GM12878 (cell line): ENCODE data around the gene MTRF1L. TPM values are rescaled to one million over a fixed set of nuclear protein-coding genes. Genes with fewer than 3 reads are reported as not detected.

Experiments used
- ATAC-seq: fragments of 200-7000 bp; cut with Tn5 transposase; 3 replicates; pipeline ENCODE4 v1.9.1; 2020; ENCODE audit warnings: mild to moderate bottlenecking, moderate library complexity
- BruUV-seq: library from RNA; stranded (reverse); fragments of 400-500 nt; replicated peaks from 2 replicates; lab custom pipeline; 2021; lab: Mats Ljungman, UMichigan
- CTCF ChIA-PET: fragments of 300-600 bp; sonication (Branson Sonifier 250); formaldehyde crosslinking; extraction: SDS; loops from one replicate; lab custom pipeline; 2021; ENCODE audit warnings: inconsistent platforms; lab: Yijun Ruan, JAX
- POLR2A ChIA-PET: fragments of 350-600 bp; formaldehyde crosslinking; extraction: SDS; loops from one replicate; lab custom pipeline; 2021; ENCODE audit warnings: inconsistent platforms; lab: Charles Lee
- RAD21 ChIA-PET: fragments of 300-600 bp; sonication (Branson Sonifier 250); formaldehyde crosslinking; loops from one replicate; lab custom pipeline; 2023; ENCODE audit warnings: antibody characterized with exemption; ENCODE audit not compliant: unreplicated experiment; lab: Charles Lee
- SMC1A ChIA-PET: fragments of 300-600 bp; sonication (Branson Sonifier 250); formaldehyde crosslinking; loops from one replicate; lab custom pipeline; 2023; ENCODE audit not compliant: unreplicated experiment, uncharacterized antibody; lab: Charles Lee
- DNase-seq: peaks from one replicate; pipeline ENCODE4 v3.0.0-alpha.2; 2011; ENCODE audit warnings: low read depth, low spot score
- FAIRE-seq: peaks from 3 replicates; lab custom pipeline; 2011; peaks lifted over from hg19 to GRCh38; lab: Jason Lieb, UNC
- H2AFZ ChIP-seq: 2 replicates; pipeline ENCODE4 v1.6.0; 2011; ENCODE audit warnings: low read depth, low read length, control low read depth; ENCODE audit not compliant: control insufficient read depth
- H3K27ac ChIP-seq: 2 replicates; pipeline ENCODE4 v1.5.1; 2011; ENCODE audit warnings: control low read depth; ENCODE audit not compliant: control insufficient read depth, insufficient read depth
- H3K27me3 ChIP-seq, 2 experiments: replicated peaks in 1 of 2; 2 replicates each; pipeline versions ENCODE4 v1.6.0 to v1.6.1; 2011; ENCODE audit warnings: low read length in 1 of 2; ENCODE audit not compliant: control insufficient read depth in 2 of 2, insufficient read depth in 2 of 2
- H3K36me3 ChIP-seq, 2 experiments: 2 replicates each; pipeline ENCODE4 v1.5.1; 2011; ENCODE audit warnings: low read length in 1 of 2; ENCODE audit not compliant: control insufficient read depth in 2 of 2, insufficient read depth in 2 of 2
- H3K4me1 ChIP-seq: 2 replicates; pipeline ENCODE4 v1.6.1; 2011; ENCODE audit warnings: mild to moderate bottlenecking, low read length, moderate library complexity, mixed read lengths; ENCODE audit not compliant: control insufficient read depth, insufficient read depth
- H3K4me2 ChIP-seq: 2 replicates; pipeline ENCODE4 v1.6.0; 2011; ENCODE audit warnings: control low read depth; ENCODE audit not compliant: control insufficient read depth, insufficient read depth
- H3K4me3 ChIP-seq: fragments of 200-600 bp; sonication (generic); 2 replicates; pipeline ENCODE4 v1.5.1; 2016
- H3K79me2 ChIP-seq: 2 replicates; pipeline ENCODE4 v1.6.0; 2011; ENCODE audit warnings: low read length; ENCODE audit not compliant: control insufficient read depth, insufficient read depth
- H3K9ac ChIP-seq: 2 replicates; pipeline ENCODE4 v1.8.0; 2011; ENCODE audit warnings: low read length, control low read depth, mixed read lengths; ENCODE audit not compliant: control insufficient read depth, insufficient read depth
- H3K9me3 ChIP-seq: replicated peaks from 3 replicates; pipeline ENCODE4 v1.5.1; 2011; ENCODE audit warnings: mild to moderate bottlenecking, low read length; ENCODE audit not compliant: control insufficient read depth, insufficient read depth
- H4K20me1 ChIP-seq: 2 replicates; pipeline ENCODE4 v1.6.0; 2011; ENCODE audit not compliant: control insufficient read depth, insufficient read depth
- CEBPZ ChIP-seq: fragments of 150-350 bp; IDR thresholded peaks from 2 replicates; pipeline ENCODE4 v1.6.1; 2016; ENCODE audit warnings: low read depth, low read length
- EED ChIP-seq: sonication (generic); IDR thresholded peaks from 2 replicates; pipeline ENCODE4 v1.6.1; 2016; ENCODE audit warnings: antibody characterized with exemption, low read depth
- FOXK2 ChIP-seq: fragments of 450-650 bp; IDR thresholded peaks from 2 replicates; pipeline ENCODE4 v1.6.1; 2017; ENCODE audit warnings: mild to moderate bottlenecking, moderate library complexity
- FOXM1 ChIP-seq: IDR thresholded peaks from 2 replicates; pipeline ENCODE4 v1.6.1; 2012; ENCODE audit warnings: low read depth, mild to moderate bottlenecking, inconsistent platforms, low read length, moderate library complexity
- IKZF1 ChIP-seq: fragments of 450-650 bp; conservative IDR thresholded peaks from 2 replicates; pipeline ENCODE4 v1.6.1; 2017; ENCODE audit warnings: antibody characterized with exemption, mild to moderate bottlenecking
- MEF2A ChIP-seq: IDR thresholded peaks from 2 replicates; pipeline ENCODE4 v1.6.1; 2011; ENCODE audit warnings: low read depth, mild to moderate bottlenecking, low read length, moderate library complexity; ENCODE audit not compliant: insufficient read depth
- NFXL1 ChIP-seq: fragments of 450-650 bp; IDR thresholded peaks from 2 replicates; pipeline ENCODE4 v1.6.1; 2017; ENCODE audit warnings: antibody characterized with exemption, mild to moderate bottlenecking, borderline replicate concordance
- NR2F1 ChIP-seq: fragments of 450-650 bp; conservative IDR thresholded peaks from 2 replicates; pipeline ENCODE4 v1.6.1; 2017; ENCODE audit warnings: mild to moderate bottlenecking
- POLR2A ChIP-seq: IDR thresholded peaks from 2 replicates; pipeline ENCODE4 v1.6.1; 2011; ENCODE audit warnings: low read depth, mild to moderate bottlenecking, low read length
- RAD51 ChIP-seq: fragments of 450-650 bp; IDR thresholded peaks from 2 replicates; pipeline ENCODE4 v1.6.1; 2016; ENCODE audit warnings: moderate library complexity, mild to moderate bottlenecking, inconsistent platforms
- RBBP5 ChIP-seq: fragments of 200-600 bp; sonication (generic); conservative IDR thresholded peaks from 2 replicates; pipeline ENCODE4 v1.6.1; 2016
- SMAD1 ChIP-seq: fragments of 450-650 bp; IDR thresholded peaks from 2 replicates; pipeline ENCODE4 v1.6.1; 2018; ENCODE audit warnings: mild to moderate bottlenecking, low read depth; ENCODE audit not compliant: partially characterized antibody
- SMC3 ChIP-seq: IDR thresholded peaks from 2 replicates; pipeline ENCODE4 v1.6.1; 2011; ENCODE audit warnings: low read length, improper control_type of control experiment, borderline replicate concordance
- TCF7 ChIP-seq: IDR thresholded peaks from 2 replicates; pipeline ENCODE4 v1.6.1; 2014; ENCODE audit warnings: antibody characterized with exemption, borderline replicate concordance
- ZZZ3 ChIP-seq: IDR thresholded peaks from 2 replicates; pipeline ENCODE4 v1.6.1; 2011; ENCODE audit warnings: low read depth; ENCODE audit not compliant: control insufficient read depth, insufficient read length
- WGBS: methylation state at CpG from one replicate; pipeline ENCODE4 v1.1.6; 2016; ENCODE audit warnings: low lambda C conversion rate; ENCODE audit not compliant: insufficient replicate concordance, insufficient coverage; ENCODE audit errors: missing lambda C conversion rate; 5-methylcytosine and 5-hydroxymethylcytosine counted together
- in situ Hi-C: fragments of 300-500 bp; cut with MboI; formaldehyde crosslinking; loops from 9 replicates; pipeline ENCODE4 v1.14.3; 2018; ENCODE audit warnings: mixed read lengths
- intact Hi-C: fragments of 100-400 bp; cut with micrococcal nuclease; formaldehyde crosslinking; loops from one replicate; pipeline ENCODE4 v1.14.2; 2022; ENCODE audit not compliant: unreplicated experiment
- polyA plus RNA-seq, 11 experiments: library from polyadenylated mRNA; depleted of rRNA in 4 of 11; unstranded in 6 of 11; stranded (reverse) in 5 of 11; fragments of >200 nt; fragmentation: Nextera tagmentation in 4 of 11; fragmentation: Illumina TruSeq in 1 of 11; extraction: Ambion mirVana in 4 of 11; extraction: Trizol in 1 of 11; gene quantifications; 1 replicate in 1 of 11; 2 replicates in 10 of 11; pipeline versions ENCODE4 v1.2.1 to v1.2.3, GENCODE V29; 2011 to 2016; ENCODE audit warnings: inconsistent platforms in 2 of 11, missing spikeins in 2 of 11, low read depth in 1 of 11
- total RNA-seq, 4 experiments: library from RNA; depleted of rRNA in 3 of 4; stranded (reverse); fragments of >200 nt in 3 of 4; fragmentation: Illumina TruSeq in 1 of 4; extraction: Trizol in 1 of 4; gene quantifications; 2 replicates each; pipeline versions ENCODE4 v1.2.1 to v1.2.3, GENCODE V29; 2013 to 2021
- TF ChIP-seq, protein P1 (sequence below): IDR thresholded peaks from 2 replicates; pipeline ENCODE4 v1.6.1; 2011; ENCODE audit warnings: low read depth, low read length, improper control_type of control experiment, borderline replicate concordance
- TF ChIP-seq, protein P2 (sequence below): fragments of 450-650 bp; formaldehyde crosslinking; IDR thresholded peaks from 2 replicates; pipeline ENCODE4 v1.4.0; 2020; ENCODE audit warnings: mild to moderate bottlenecking, moderate library complexity

MTRF1L gene
- total and polyA plus RNA-seq, 10 of the 15 experiments (the other 5 are each of a cell fraction or from before 2014, with no cell fraction given) = 5.1 to 21.6 (median 16.1) TPM

DNA sequence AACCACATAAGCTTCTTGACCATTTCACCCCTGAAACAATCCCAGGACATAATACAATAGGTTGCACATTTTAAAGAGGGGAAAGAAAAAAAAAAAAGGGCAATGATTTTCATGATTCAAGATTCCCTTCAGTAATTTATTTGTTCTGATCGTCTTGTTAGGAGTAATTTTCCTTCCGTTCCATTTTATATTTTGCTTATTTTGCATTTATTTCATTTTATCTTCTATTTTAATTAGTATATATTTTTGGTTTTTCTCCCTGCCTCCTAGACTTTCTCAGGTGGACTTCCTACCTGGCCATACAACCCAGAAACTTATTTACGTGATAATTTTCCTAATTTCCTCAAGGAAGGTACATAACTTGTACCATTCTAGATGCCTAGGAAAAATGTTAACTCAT, 52.3 kb downstream of the MTRF1L start:
- DNase-seq (no peak), FAIRE-seq (no peak), ATAC-seq (no peak)
- Histone ChIP-seq H3K9me3 (no peaks in the 10 kb centered on the region), H4K20me1 (no peaks in the 10 kb centered on the region), H2AFZ (no peak overlapping the region), H3K27me3 (no peaks in the 10 kb centered on the region), H3K4me3 (no peak overlapping the region), H3K9ac (no peak overlapping the region), H3K27ac (no peak overlapping the region), H3K36me3 (no peaks in the 10 kb centered on the region), H3K79me2 (no peaks in the 10 kb centered on the region), H3K4me1 (no peaks in the 10 kb centered on the region), H3K4me2 (no peak overlapping the region)
- in situ Hi-C loops (no loop called here), intact Hi-C loops (loop anchor here (5.0 kb wide), 1 partner anchor 398 kb away; no protein-coding TSS in a partner anchor)
- ChIA-PET RAD21 (interaction anchor here (1.8 to 1.9 kb wide), 2 partner anchors 75 to 76 kb away, joined by 5 to 6 read pairs; no protein-coding TSS in a partner anchor), SMC1A (interaction anchor here (0.7 to 2.6 kb wide), 3 partner anchors 76 to 202 kb away, joined by 3 to 7 read pairs (median 3); no protein-coding TSS in a partner anchor), CTCF (interaction anchor here (0.6 to 3.1 kb wide), 6 partner anchors 51 to 398 kb away, joined by 3 to 14 read pairs (median 3); no protein-coding TSS in a partner anchor), POLR2A (interaction anchor here (0.7 kb wide), 1 partner anchor 23 kb away, joined by 3 read pairs; no protein-coding TSS in a partner anchor)
- WGBS = 50% methylated on average over 3 of the region's 3 CpGs
- no TSS peak for BruUV-seq
- TF ChIP-seq POLR2A = no peak
- no peak for TF ChIP-seq SMAD1
- no peak for TF ChIP-seq NFXL1
- TF ChIP-seq ZZZ3 = no peak
- TF ChIP-seq, protein P1, sequence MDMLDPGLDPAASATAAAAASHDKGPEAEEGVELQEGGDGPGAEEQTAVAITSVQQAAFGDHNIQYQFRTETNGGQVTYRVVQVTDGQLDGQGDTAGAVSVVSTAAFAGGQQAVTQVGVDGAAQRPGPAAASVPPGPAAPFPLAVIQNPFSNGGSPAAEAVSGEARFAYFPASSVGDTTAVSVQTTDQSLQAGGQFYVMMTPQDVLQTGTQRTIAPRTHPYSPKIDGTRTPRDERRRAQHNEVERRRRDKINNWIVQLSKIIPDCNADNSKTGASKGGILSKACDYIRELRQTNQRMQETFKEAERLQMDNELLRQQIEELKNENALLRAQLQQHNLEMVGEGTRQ = no peak
- no peak for TF ChIP-seq FOXK2
- no peak for TF ChIP-seq TCF7
- TF ChIP-seq, protein P2, sequence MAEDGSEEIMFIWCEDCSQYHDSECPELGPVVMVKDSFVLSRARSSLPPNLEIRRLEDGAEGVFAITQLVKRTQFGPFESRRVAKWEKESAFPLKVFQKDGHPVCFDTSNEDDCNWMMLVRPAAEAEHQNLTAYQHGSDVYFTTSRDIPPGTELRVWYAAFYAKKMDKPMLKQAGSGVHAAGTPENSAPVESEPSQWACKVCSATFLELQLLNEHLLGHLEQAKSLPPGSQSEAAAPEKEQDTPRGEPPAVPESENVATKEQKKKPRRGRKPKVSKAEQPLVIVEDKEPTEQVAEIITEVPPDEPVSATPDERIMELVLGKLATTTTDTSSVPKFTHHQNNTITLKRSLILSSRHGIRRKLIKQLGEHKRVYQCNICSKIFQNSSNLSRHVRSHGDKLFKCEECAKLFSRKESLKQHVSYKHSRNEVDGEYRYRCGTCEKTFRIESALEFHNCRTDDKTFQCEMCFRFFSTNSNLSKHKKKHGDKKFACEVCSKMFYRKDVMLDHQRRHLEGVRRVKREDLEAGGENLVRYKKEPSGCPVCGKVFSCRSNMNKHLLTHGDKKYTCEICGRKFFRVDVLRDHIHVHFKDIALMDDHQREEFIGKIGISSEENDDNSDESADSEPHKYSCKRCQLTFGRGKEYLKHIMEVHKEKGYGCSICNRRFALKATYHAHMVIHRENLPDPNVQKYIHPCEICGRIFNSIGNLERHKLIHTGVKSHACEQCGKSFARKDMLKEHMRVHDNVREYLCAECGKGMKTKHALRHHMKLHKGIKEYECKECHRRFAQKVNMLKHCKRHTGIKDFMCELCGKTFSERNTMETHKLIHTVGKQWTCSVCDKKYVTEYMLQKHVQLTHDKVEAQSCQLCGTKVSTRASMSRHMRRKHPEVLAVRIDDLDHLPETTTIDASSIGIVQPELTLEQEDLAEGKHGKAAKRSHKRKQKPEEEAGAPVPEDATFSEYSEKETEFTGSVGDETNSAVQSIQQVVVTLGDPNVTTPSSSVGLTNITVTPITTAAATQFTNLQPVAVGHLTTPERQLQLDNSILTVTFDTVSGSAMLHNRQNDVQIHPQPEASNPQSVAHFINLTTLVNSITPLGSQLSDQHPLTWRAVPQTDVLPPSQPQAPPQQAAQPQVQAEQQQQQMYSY (CRISPR knock-in tag) = no peak
- no peak for TF ChIP-seq NR2F1
- no peak for TF ChIP-seq MEF2A
- TF ChIP-seq FOXM1 = no peak
- TF ChIP-seq CEBPZ = no peak
- no peak for TF ChIP-seq EED
- TF ChIP-seq SMC3 = no peak
- no peak for TF ChIP-seq RBBP5
- no peak for TF ChIP-seq IKZF1
- no peak for TF ChIP-seq RAD51
